GM19023 (cell line): ENCODE data around the gene TLN1.

Experiments
- ATAC-seq: cut with Tn5 transposase; IDR thresholded peaks from one replicate; pipeline ENCODE4 v1.9.1; 2021; ENCODE audit warnings: mild to moderate bottlenecking, moderate library complexity; ENCODE audit not compliant: unreplicated experiment

TLN1 gene

GRCh38 chr9:35756275-35757225 lies 24.6 kb upstream of the TLN1 start:
- ATAC-seq: peak; percentile 70

GRCh38 chr9:35755071-35755470 lies 23.1 kb upstream of the TLN1 start:
- ATAC-seq: no peak

GRCh38 chr9:35754264-35754663 lies 22.3 kb upstream of the TLN1 start, which contains the start of gene MSMP:
Gene MSMP (minus strand): TSS chr9:35754276. CDS start chr9:35754129, 147 bp downstream.
- ATAC-seq: no peak

- no peak for ATAC-seq
These were observed 21.5 kb upstream of the TLN1 start for GRCh38 chr9:35753466-35753865.

- no peak for ATAC-seq
These were observed 18.2 kb upstream of the TLN1 start for GRCh38 chr9:35750256-35750531.

- peak; percentile 40 for ATAC-seq
These were observed 17.7 kb upstream of the TLN1 start for GRCh38 chr9:35749515-35750255.

GRCh38 chr9:35748858-35749514 lies 17.0 kb upstream of the TLN1 start, which contains the start of the genes GBA2 and RGP1:
Gene GBA2 (minus strand): TSS chr9:35749228. CDS start chr9:35748704, 524 bp downstream.
Gene RGP1 (plus strand): TSS chr9:35749287. CDS start chr9:35749756, 469 bp downstream.
- peak; percentile 86 for ATAC-seq

GRCh38 chr9:35748242-35748857 lies 16.4 kb upstream of the TLN1 start:
- ATAC-seq: no peak

- no peak for ATAC-seq
These were observed 14.6 kb upstream of the TLN1 start for GRCh38 chr9:35746583-35746982.

- no peak for ATAC-seq
These were observed 13.6 kb upstream of the TLN1 start for GRCh38 chr9:35745569-35745968.

- no peak for ATAC-seq
These were observed 12.0 kb upstream of the TLN1 start for GRCh38 chr9:35743880-35744518.

GRCh38 chr9:35743452-35743851 lies 11.5 kb upstream of the TLN1 start:
- no peak for ATAC-seq

- no peak for ATAC-seq
These were observed 9.7 kb upstream of the TLN1 start for GRCh38 chr9:35741740-35742139.

- ATAC-seq: no peak
These were observed 8.2 kb upstream of the TLN1 start for GRCh38 chr9:35740243-35740642.

- no peak for ATAC-seq
These were observed 6.9 kb upstream of the TLN1 start for GRCh38 chr9:35738924-35739323.

GRCh38 chr9:35738186-35738585 lies 6.2 kb upstream of the TLN1 start:
- ATAC-seq: no peak

GRCh38 chr9:35737143-35737542 lies 5.1 kb upstream of the TLN1 start:
- ATAC-seq: no peak

GRCh38 chr9:35736201-35736633 lies 4.2 kb upstream of the TLN1 start:
- ATAC-seq: no peak

- no peak for ATAC-seq
These were observed 2.1 kb upstream of the TLN1 start for GRCh38 chr9:35734096-35734495.

- no peak for ATAC-seq
These were observed 976 bp upstream of the TLN1 start for GRCh38 chr9:35732800-35733541.
